HepG2 (cell line): ENCODE data around the gene ZFHX3. TPM values are rescaled to one million over a fixed set of nuclear protein-coding genes. Genes with fewer than 3 reads are reported as not detected.

ENCODE experiments used
- HOXA3 ChIP-seq: sonication (generic); formaldehyde crosslinking; IDR thresholded peaks from 2 replicates; pipeline ENCODE4 v1.5.0; 2020; ENCODE audit warnings: missing genetic modification reagents
- KDM2A ChIP-seq: sonication (generic); formaldehyde crosslinking; IDR thresholded peaks from 2 replicates; pipeline ENCODE4 v1.4.0; 2020; ENCODE audit warnings: low read depth, missing genetic modification reagents, borderline replicate concordance
- MAZ ChIP-seq, 2 experiments: sonication (generic) in 1 of 2; formaldehyde crosslinking in 1 of 2; IDR thresholded peaks; 2 replicates each; pipeline versions ENCODE4 v1.5.0 to v1.6.1; 2012 to 2020; ENCODE audit warnings: low read depth in 2 of 2, mild to moderate bottlenecking in 2 of 2, borderline replicate concordance in 1 of 2, improper control_type of control experiment in 1 of 2, low read length in 1 of 2, missing genetic modification reagents in 1 of 2, moderate library complexity in 1 of 2
- MXD4 ChIP-seq: IDR thresholded peaks from 2 replicates; pipeline ENCODE4 v1.6.1; 2016; ENCODE audit warnings: mild to moderate bottlenecking, missing biosample characterization, missing genetic modification reagents
- NR2F6 ChIP-seq, 2 experiments: IDR thresholded peaks; 2 replicates each; pipeline ENCODE4 v1.6.1; 2016; ENCODE audit warnings: antibody characterized with exemption in 1 of 2, mild to moderate bottlenecking in 1 of 2
- SMAD3 ChIP-seq: sonication (generic); formaldehyde crosslinking; IDR thresholded peaks from 2 replicates; pipeline ENCODE4 v1.4.0; 2020; ENCODE audit warnings: missing genetic modification reagents
- TBL1XR1 ChIP-seq: fragments of 150-350 bp; IDR thresholded peaks from 2 replicates; pipeline ENCODE4 v1.6.1; 2014; ENCODE audit warnings: borderline replicate concordance, low read length; ENCODE audit not compliant: partially characterized antibody
- XBP1 ChIP-seq: sonication (generic); formaldehyde crosslinking; IDR thresholded peaks from 2 replicates; pipeline ENCODE4 v1.5.0; 2020; ENCODE audit warnings: missing genetic modification reagents
- XRCC5 ChIP-seq: fragments of 200-400 bp; formaldehyde crosslinking; optimal IDR thresholded peaks from 2 replicates; pipeline ENCODE3; 2017; ENCODE audit warnings: mild to moderate bottlenecking, low read length
- ZIK1 ChIP-seq: sonication (generic); formaldehyde crosslinking; IDR thresholded peaks from 2 replicates; pipeline ENCODE4 v1.5.0; 2020; ENCODE audit warnings: mild to moderate bottlenecking, low read depth, missing genetic modification reagents, borderline replicate concordance
- ZMYM4 ChIP-seq: sonication (generic); formaldehyde crosslinking; IDR thresholded peaks from 2 replicates; pipeline ENCODE4 v1.8.1; 2023; ENCODE audit warnings: mild to moderate bottlenecking, missing genetic modification reagents
- ZNF260 ChIP-seq: sonication (generic); formaldehyde crosslinking; IDR thresholded peaks from 2 replicates; pipeline ENCODE4 v1.4.0; 2020; ENCODE audit warnings: missing genetic modification reagents, low read depth, mild to moderate bottlenecking, borderline replicate concordance
- ZNF263 ChIP-seq: sonication (generic); formaldehyde crosslinking; IDR thresholded peaks from 2 replicates; pipeline ENCODE4 v1.4.0; 2020; ENCODE audit warnings: missing genetic modification reagents
- ZNF883 ChIP-seq: sonication (generic); formaldehyde crosslinking; IDR thresholded peaks from 2 replicates; pipeline ENCODE4 v1.5.1; 2020; ENCODE audit warnings: mild to moderate bottlenecking, missing genetic modification reagents; ENCODE audit errors: not compliant biosample characterization
- polyA plus RNA-seq, 8 experiments: library from polyadenylated mRNA; depleted of rRNA in 3 of 8; stranded (reverse) in 7 of 8; unstranded in 1 of 8; fragments of >200 nt; fragmentation: Illumina TruSeq in 4 of 8; extraction: Trizol in 4 of 8; gene quantifications; 2 replicates each; pipeline versions ENCODE4 v1.2.1 to v1.2.3, GENCODE V29; 2011 to 2016; ENCODE audit warnings: low read depth in 4 of 8, missing spikeins in 1 of 8, mixed read lengths in 1 of 8; ENCODE audit not compliant: insufficient read depth in 1 of 8
- total RNA-seq, 5 experiments: library from RNA; depleted of rRNA; stranded (reverse); fragments of >200 nt; fragmentation: Illumina TruSeq; extraction: Trizol; gene quantifications; 2 replicates each; pipeline ENCODE4 v1.2.3, GENCODE V29; 2016; ENCODE audit warnings: low read depth in 1 of 5
- TF ChIP-seq, protein P1 (sequence below): sonication (generic); formaldehyde crosslinking; IDR thresholded peaks from 2 replicates; pipeline ENCODE4 v1.8.0; 2022; ENCODE audit warnings: mild to moderate bottlenecking, missing genetic modification reagents, borderline replicate concordance
- TF ChIP-seq, protein P2 (sequence below): sonication (generic); formaldehyde crosslinking; conservative IDR thresholded peaks from 2 replicates; pipeline ENCODE4 v1.4.0; 2020; ENCODE audit warnings: missing genetic modification reagents
- TF ChIP-seq, protein P3 (sequence below): sonication (generic); formaldehyde crosslinking; conservative IDR thresholded peaks from 2 replicates; pipeline ENCODE4 v1.4.0; 2020; ENCODE audit warnings: mild to moderate bottlenecking, missing genetic modification reagents, moderate library complexity
- TF ChIP-seq, protein P4 (sequence below): sonication (generic); formaldehyde crosslinking; IDR thresholded peaks from 2 replicates; pipeline ENCODE4 v1.5.1; 2020; ENCODE audit warnings: mild to moderate bottlenecking, missing genetic modification reagents

The ZFHX3 gene
- total and polyA plus RNA-seq, 2 of the 13 experiments (the other 11 are each of a cell fraction or from before 2014, with no cell fraction given), result 5.0 to 6.0 TPM

DNA sequence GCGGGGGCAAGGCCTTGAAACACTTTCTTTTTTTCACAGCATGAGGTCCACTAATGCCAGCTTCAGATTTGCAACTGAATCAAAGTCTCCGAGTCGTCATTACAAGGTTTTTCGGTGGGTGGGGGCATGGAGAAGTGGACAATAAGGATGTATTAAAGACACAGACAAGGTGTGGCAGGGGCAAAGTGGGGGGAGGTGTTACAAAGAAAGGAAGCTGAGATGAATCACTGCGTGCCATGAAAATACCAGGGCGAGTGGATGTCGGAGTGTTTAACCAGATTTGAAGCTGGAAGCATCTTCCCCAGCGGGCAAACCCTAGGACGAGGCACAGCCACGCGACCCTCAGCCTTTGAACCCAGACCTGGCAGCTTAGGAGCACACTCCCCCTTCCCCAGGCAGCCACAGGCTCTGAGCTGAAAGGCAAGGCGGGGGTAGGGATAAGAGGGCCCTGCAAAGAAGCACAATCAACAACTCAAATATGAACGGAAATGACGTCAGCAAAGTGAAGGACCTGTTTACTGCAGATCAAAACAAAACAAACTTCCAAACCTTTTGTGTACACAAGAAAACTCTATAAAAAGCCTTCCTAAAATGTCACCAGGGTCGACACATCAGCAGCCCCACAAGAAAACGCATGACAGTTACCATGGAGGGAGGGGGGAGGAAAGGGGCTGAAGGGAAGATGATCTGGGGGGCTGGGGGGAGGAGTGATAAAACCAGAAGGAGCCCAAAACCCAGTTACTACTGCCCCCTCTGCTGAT, 5.6 kb upstream of the ZFHX3 start (continued):
- TF ChIP-seq ZNF260 (no peak), MXD4 (CRISPR knock-in tag) (peak; percentile 20; the same call in 1 of the 2 replicates), ZIK1 (CRISPR knock-in tag) (peak; percentile 59; the same call in 1 of the 2 replicates), XRCC5 (peak; percentile 57), TBL1XR1 (peak; percentile 58), ZNF263 (CRISPR knock-in tag) (0 out of 2 replicates have a peak, but pooled peaks have one; percentile 51), NR2F6 (IDR thresholded peaks at IDR 0.05) (0 out of 2 replicates have a peak, but pooled peaks have one; percentile 42), NR2F6 (CRISPR knock-in tag; IDR thresholded peaks at IDR 0.05) (peak; percentile 64; the same call in 1 of the 2 replicates), MAZ (IDR thresholded peaks at IDR 0.05; ENCODE audit: borderline replicate concordance, low read depth, low read length) (peak; percentile 19; the same call in 1 of the 2 replicates), MAZ (CRISPR knock-in tag; IDR thresholded peaks at IDR 0.05; ENCODE audit: low read depth) (peak; percentile 73), ZNF883 (CRISPR knock-in tag) (peak; percentile 70), SMAD3 (0 out of 2 replicates have a peak, but pooled peaks have one; percentile 22), ZMYM4 (peak; percentile 36; the same call in 1 of the 2 replicates), HOXA3 (CRISPR knock-in tag) (peak; percentile 83), XBP1 (0 out of 2 replicates have a peak, but pooled peaks have one; percentile 19), KDM2A (peak; percentile 78)
- TF ChIP-seq, protein P1, sequence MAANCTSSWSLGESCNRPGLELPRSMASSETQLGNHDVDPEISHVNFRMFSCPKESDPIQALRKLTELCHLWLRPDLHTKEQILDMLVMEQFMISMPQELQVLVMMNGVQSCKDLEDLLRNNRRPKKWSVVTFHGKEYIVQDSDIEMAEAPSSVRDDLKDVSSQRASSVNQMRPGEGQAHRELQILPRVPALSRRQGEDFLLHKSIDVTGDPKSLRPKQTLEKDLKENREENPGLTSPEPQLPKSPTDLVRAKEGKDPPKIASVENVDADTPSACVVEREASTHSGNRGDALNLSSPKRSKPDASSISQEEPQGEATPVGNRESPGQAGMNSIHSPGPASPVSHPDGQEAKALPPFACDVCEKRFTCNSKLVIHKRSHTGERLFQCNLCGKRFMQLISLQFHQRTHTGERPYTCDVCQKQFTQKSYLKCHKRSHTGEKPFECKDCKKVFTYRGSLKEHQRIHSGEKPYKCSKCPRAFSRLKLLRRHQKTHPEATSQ (CRISPR knock-in tag), result peak; percentile 60; the same call in 1 of the 2 replicates
- TF ChIP-seq, protein P2, sequence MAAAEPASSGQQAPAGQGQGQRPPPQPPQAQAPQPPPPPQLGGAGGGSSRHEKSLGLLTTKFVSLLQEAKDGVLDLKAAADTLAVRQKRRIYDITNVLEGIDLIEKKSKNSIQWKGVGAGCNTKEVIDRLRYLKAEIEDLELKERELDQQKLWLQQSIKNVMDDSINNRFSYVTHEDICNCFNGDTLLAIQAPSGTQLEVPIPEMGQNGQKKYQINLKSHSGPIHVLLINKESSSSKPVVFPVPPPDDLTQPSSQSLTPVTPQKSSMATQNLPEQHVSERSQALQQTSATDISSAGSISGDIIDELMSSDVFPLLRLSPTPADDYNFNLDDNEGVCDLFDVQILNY (CRISPR knock-in tag), result no peak
- TF ChIP-seq, protein P3, sequence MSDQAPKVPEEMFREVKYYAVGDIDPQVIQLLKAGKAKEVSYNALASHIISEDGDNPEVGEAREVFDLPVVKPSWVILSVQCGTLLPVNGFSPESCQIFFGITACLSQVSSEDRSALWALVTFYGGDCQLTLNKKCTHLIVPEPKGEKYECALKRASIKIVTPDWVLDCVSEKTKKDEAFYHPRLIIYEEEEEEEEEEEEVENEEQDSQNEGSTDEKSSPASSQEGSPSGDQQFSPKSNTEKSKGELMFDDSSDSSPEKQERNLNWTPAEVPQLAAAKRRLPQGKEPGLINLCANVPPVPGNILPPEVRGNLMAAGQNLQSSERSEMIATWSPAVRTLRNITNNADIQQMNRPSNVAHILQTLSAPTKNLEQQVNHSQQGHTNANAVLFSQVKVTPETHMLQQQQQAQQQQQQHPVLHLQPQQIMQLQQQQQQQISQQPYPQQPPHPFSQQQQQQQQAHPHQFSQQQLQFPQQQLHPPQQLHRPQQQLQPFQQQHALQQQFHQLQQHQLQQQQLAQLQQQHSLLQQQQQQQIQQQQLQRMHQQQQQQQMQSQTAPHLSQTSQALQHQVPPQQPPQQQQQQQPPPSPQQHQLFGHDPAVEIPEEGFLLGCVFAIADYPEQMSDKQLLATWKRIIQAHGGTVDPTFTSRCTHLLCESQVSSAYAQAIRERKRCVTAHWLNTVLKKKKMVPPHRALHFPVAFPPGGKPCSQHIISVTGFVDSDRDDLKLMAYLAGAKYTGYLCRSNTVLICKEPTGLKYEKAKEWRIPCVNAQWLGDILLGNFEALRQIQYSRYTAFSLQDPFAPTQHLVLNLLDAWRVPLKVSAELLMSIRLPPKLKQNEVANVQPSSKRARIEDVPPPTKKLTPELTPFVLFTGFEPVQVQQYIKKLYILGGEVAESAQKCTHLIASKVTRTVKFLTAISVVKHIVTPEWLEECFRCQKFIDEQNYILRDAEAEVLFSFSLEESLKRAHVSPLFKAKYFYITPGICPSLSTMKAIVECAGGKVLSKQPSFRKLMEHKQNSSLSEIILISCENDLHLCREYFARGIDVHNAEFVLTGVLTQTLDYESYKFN (CRISPR knock-in tag), result peak; percentile 91
- TF ChIP-seq, protein P4, sequence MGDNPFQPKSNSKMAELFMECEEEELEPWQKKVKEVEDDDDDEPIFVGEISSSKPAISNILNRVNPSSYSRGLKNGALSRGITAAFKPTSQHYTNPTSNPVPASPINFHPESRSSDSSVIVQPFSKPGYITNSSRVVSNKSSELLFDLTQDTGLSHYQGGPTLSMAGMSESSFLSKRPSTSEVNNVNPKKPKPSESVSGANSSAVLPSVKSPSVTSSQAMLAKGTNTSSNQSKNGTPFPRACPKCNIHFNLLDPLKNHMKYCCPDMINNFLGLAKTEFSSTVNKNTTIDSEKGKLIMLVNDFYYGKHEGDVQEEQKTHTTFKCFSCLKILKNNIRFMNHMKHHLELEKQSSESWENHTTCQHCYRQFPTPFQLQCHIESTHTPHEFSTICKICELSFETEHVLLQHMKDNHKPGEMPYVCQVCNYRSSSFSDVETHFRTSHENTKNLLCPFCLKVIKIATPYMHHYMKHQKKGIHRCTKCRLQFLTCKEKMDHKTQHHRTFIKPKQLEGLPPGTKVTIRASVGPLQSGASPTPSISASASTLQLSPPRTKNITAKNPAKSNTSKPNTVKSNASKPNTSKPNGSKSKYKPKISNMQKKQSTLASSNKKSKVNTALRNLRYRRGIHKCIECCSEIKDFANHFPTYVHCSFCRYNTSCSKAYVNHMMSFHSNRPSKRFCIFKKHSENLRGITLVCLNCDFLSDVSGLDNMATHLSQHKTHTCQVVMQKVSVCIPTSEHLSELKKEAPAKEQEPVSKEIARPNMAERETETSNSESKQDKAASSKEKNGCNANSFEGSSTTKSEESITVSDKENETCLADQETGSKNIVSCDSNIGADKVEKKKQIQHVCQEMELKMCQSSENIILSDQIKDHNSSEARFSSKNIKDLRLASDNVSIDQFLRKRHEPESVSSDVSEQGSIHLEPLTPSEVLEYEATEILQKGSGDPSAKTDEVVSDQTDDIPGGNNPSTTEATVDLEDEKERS, result 0 out of 2 replicates have a peak, but pooled peaks have one; percentile 39
